LNCAP (cell line): ENCODE results near the gene TSPAN4.

Source experiments
- CTCF ChIP-seq: fragments of 450-650 bp; IDR thresholded peaks from 2 replicates; pipeline ENCODE4 v1.5.1; 2017; ENCODE audit warnings: mild to moderate bottlenecking

The TSPAN4 gene

DNA sequence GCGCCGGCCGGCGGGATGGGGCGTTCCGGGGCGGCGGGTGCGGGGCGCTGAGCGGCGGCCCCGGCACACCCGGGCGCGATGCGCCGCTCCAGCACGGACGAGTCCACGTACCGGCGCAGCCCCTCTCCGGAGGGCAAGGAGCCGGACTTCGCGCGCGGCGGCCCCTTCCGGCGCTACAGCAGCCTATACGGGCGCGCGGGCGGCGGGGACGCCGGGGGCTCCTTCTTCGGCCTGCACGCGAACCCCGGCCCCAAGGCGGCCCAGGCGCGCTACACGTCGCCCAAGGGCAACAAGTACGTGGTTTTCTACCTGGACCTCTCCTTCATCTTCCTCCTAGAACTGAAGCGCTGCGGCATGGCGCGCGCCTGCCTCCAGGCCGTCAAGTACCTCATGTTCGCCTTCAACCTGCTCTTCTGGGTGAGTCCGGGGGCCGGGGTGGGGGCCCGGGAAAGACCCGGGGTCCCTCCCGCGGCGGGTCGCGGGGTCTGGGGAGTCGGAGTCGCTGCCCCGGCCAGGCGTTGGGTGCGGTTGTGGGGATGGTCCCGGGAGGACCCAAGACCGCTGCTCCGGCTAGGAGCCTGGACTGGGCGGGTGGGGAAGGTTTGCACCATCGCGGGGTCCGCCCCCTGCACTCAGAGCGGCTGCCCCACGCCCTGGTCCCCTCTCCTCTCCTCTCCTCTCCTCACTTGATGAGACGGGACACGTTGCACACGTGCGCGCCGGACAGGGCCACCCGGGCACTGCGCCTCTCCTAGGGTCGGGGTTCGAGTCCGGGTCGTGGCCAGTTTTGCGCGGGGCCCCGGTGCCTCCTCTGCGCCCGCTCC is 7.5 kb downstream of the TSPAN4 start:
- no peak for TF ChIP-seq CTCF

GRCh38 chr11:850775-851763 is 8.4 kb downstream of the TSPAN4 start:
- peak; percentile 9; the same call in 1 of the 2 replicates for TF ChIP-seq CTCF

- no peak for TF ChIP-seq CTCF
Observed at GRCh38 chr11:852762-853161, 10.1 kb downstream of the TSPAN4 start.

GRCh38 chr11:853682-854448 is 11.2 kb downstream of the TSPAN4 start:
- no peak for TF ChIP-seq CTCF

DNA sequence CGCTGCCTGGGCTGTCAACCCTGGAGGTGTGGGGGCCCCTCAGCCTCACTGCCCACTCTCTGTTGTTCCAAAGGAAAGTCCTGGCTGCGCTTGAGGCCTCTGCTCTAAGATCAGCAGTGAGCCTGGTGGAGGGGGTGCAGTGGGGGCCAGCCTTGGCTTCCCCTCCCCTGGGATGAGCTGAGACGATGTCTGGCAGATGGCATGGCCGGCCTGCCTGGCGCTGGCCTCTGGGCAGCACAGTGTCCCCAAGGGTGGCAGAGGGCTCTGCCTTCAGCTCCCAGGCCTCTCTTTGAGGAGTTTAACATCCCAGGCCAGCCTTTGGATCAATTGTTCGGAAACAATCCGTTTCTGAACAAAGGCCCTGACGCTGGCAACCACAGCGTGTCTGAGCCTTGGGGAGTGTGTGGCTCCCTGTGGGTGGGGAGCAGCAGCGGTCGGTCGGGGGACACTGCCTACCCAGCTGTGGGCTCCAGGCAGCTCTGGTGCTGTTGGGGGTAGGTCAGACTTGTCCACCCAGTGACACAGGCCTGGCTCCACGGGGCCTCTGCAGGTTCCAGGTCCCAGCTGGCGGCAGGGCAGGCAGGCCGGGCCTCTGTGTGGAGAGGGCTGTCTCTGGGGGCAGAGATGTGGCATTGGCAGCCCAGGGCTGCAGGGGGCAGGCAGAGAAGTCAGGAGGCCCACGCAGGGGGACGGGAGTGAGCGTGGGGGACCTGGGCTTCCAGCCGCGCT is 12.1 kb downstream of the TSPAN4 start:
- TF ChIP-seq CTCF, result no peak

DNA sequence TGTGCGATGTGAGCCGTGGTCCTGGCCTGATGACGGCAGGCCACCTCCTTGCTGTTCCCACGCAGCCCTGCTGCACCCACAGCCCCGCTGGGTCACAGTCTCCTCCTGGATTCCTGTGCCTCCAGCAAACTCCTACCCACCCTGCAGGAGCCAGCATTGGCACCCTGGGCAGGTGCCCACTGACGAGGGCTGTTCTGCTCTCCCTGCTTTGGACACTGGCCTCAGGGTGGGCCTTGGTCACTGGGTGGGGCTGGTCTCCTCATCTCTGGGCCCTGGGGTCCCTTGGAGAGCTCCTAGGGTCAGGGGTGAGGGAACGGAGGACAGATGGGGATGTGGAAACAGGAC is 12.7 kb downstream of the TSPAN4 start:
- no peak for TF ChIP-seq CTCF
